Measurements from ENCODE around the gene TTLL5.

Gene TTLL5

DNA sequence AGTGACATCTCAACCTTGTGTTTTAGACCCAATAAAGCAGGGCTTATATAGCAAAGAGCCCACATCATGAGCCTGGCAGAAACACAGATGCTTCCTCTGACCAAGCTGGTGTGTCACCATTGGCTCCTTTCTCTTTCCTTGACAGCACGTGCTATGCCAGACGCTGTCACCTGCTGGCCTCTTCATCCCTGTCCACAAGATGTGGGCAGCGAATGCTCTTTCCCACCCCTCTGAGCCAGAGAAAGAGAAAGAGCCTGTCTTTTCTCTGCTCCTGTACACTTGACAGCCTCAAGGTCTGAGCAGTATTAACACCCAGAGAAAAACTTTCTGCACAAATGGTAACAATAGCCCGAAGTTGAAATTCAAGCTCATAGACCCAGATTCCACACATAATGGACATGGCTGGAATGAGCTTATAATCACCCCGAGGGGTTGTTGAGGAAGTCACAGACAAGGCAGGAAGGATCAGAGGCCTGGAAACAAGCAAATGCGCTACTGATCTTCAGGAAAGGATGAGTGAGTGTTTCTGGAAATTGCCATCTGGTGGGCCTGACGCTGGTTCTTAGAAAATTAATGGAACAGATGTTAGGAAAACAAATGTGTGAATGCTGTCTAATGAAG is 311.9 kb downstream of the TTLL5 start:
- DNase-seq = no peak

DNA sequence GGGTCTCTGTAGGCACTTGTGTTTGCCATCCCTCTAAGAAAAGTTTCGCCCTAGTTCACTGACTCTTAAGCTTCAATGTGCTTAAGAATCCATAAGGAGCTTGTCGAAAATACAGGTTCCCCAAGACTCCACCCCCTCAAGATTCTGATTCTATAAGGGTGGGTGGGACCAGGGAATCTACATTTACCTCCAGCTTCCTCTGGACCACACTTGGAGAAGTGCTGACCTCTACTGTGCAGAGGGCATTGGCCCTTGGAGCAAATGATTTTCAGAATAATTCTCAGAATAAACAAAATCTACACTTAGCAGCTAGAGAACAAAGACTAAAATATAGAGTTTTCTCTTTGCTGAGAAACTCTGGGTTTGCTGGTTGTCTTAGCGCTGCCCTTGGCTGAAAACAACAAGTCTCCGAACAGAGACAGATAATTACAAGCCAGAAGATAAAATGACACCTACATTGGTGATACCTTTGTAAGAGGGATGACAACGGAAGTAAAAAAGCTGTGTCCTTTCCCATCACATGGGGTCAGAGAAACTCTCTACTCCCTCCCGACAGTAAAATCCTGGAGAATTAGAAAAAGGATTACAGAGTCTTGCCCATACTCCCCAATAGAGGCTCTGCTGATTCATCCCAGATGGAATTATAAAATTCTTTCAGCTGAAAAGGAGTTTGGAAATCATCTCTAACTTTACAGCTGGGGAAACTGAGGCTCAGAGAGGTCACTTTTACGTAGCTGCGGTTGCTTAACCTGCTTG is 316.0 kb downstream of the TTLL5 start:
- DNase-seq = no peak

DNA sequence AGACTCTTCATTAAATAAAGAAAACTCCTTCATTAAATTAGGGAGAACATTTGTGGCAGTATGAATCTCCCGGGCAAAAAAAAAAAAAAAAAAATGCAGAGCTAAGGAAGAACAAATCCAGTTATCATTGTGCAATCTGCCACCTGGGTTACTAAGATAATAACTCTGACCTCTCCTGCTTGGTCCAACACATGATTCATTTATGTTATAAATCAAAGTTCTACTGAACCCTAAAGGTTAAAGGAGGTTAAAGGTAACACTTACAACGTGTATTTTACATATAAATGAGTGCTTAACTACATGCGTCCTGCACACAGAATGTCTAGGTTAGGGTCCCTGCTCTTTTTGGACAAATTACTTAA is 316.5 kb downstream of the TTLL5 start:
- DNase-seq = no peak

DNA sequence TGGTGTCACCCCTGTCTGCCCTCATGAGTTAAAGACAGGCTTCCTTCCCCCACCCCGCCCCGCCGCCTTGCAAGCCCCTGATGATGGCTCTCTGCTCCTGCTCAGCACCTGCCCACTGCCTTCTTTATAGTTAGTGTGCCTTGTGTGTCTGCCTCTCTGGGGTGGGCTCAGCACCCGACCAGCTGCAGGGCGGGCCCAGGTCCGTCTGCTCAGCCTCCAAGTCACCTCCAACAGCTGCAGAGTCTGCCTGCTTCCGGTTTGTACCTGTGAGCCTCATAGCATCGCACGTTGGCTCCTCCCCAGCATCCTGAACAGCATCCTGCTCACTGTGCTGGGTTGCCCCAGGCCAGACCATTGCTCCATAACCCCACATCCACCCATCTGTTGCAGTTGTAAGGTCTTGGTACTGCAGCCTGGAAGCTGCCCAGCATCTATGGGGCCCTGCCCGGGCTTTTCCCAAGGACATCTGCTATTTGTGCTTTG is 317.2 kb downstream of the TTLL5 start:
- DNase-seq = no peak

DNA sequence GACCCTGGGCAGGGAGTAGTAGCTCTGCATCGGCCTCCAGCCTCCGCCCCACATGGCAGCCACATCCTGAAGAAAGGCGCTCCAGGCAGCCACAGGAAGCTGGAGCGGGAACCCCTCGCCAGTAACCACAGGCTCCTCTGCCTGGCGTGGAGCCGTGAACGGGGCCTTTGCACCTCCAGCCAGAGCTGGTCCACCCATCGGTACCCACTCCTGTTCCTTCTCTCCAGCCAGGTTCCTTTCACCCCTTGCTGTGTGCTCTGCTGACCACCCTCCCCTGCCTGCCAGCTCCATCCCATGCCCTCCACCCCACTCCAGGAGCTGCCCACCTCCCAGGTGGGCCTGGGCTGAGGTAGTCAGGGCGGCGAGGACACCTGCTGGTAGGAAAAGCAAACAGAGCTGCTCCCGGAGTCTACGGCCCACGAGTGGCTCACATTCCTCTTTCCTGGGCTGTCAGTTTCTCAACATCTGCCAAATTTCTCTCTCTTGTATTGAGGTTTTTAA is 318.1 kb downstream of the TTLL5 start:
- no peak for DNase-seq

DNA sequence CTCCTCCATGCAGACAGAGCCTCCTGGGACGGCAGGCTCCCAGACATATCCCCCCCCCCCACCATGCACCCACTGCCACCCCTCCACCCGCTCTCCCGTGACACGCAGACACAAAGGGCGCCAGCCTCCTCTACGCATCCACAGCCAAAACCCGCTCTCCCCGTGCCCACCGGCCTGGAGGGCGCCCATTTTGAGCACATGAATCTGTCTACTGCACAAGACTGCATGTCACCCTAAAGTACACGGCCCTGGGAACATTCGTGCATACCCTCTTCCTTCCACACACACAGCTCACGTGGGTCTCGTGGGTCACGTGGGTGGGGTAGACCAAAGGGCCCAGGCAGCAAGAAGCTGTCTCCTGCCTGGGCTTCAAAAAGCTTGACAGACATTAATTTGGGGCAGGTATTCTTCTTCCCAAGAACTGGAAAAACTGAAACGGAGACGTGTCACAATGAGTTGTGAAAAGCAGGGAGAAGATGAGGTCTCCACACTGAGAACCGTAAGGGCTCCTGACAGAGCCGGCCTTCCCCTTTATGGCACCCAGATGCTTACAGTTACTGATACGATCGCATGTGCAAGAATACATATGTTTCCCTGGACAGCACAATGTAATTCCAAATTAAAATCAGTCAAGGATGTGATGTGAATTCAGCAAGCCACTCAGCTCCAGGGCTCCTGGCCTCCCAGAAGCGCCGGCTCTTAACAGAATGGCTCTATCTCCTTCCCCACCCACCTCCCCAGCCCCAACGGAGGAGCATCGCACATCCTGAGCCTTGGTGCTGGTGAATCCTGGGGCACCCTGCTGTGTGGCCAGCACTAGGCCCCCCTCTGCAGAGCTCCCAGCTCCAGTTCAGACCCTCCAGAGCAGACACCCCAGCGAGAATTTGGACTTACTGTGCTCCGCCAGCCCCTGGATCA is 318.9 kb downstream of the TTLL5 start:
- no peak for DNase-seq

DNA sequence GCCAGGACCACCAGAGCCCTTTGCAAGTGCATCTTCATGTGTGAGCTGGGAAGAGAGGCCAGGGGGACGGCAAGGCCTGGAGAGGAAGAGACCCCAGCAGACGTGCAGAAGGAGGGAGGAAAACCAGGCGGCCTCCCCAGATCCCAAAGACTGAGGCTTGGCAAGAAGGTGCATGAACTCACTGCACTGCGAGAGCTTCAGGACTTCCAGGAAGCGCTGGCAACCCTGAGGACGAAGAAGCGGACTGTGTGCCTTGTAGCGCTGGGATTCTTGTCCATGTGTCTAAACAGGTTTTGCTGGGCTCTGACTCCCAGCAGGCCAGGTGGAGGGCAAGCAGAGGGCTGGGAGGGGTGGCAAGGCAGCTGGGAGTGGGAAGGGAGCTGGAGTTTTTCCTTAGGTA is 319.8 kb downstream of the TTLL5 start:
- no peak for DNase-seq

DNA sequence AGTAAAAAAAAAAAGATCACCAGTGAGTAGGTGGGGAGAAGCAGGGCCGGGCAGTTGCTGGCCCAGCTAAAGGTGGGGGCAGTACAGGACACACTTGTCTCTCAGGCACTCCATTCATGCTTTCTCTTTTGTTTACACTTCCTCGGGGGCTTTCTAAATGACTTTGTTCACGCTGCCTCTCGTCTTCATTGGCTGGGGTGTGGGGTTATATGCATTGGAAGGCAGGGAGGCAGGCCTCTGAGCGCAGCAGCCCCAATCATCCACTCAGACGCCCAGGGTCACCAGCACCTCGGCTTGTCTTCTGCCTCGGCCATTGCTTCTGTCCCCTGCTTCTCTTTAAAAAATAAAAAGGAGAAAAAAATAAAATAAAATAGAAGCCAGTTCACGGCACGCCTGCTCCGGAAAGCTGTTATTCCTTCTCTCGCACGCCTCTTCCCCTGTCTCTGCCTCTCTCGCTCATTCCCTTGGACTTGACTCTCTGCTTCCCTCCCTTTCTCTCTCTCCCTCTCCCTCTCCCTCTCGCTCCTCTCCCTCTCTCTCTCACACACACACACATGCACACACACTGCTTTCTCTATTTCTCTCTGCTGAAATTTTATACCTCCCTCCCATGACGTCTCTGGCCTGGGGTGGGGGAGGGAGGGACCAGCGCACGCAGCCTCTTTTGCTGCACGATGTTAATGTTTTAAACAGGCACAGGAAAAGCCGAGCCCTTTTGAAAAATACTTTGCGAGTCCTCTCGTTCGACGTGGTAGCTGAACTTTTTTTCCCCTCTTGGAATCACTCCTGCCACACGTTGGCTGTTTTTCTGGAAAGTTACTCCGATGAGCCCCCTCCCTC is 320.6 kb downstream of the TTLL5 start, which contains the start of gene TGFB3:
TSS of gene TGFB3 (minus strand) at position 570 of the 840 bp plus-strand sequence. CDS start 1,102 bp downstream, outside the sequence.
- DNase-seq = peak; percentile 42

DNA sequence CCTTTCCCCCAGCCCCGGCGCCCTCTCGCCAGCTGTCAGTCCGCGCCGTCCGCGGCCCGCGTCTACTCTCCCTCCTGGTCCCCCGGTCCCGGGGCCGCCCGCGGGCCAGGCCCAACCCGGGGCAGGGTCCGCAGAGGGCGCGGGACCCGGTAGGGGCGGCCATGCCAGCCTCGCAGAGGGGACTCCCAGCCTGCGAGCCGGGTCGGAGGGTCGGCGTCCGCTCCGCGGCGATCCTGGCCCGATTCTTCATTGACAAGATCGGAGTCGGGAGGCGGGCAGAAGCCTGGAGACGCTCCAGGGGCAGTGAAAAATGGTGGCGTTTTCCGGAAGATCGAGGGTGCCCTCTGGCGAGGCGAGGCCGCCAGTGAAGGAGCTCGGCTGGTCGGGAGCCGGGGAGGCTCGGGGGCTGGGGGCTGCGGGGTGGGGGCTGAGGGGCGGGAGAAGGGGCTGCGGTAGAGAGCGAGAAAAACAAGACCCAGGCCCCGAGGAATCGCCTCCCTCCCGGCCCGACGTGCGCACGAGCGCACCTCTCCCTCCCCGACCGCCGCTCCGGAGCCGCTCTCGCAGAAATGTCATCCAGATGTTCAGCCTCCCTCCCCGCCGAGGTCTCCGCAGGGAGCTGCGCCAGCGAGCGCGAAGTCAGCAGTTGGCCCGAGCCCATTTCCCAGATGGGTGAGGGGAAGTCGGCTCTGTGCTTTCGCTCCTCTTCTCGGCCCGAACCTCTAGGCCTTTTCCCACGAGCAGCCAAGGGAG is 321.4 kb downstream of the TTLL5 start:
- DNase-seq = peak; percentile 73

DNA sequence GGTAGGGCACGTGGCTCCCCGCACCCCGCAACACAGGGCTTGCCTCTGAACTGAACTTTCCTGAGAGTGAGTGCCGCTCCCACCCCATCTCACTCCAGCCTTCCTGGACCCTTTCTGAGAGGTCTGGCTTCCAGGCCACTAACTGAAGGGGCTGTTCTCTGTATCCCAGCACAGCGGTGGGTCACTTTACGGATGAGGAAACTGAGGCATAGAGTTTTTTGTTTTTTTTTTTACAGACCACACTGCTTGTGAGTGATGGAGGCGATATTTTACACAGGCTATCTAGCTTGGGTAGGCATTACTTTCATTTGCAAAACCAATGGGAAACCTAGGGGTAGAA is 321.9 kb downstream of the TTLL5 start:
- no peak for DNase-seq

DNA sequence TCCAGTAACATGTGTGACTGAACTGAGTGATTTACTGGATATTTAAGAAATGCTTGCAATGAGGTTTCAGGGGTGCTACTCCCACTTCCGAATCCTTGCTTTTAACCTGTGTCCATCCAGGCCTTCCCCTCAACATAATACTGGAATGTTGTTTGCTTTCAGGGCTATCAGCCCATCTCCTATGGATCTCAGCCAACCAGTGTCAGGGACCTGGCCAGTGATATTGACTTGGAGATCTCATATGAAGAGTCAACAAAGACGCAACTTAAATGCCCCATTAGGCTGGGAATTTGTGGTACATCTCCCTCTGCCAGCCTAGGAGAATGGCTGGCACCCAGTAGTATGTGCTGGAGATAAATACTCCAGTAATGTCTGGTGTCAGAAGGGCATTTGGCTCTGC is 323.6 kb downstream of the TTLL5 start:
- no peak for DNase-seq

DNA sequence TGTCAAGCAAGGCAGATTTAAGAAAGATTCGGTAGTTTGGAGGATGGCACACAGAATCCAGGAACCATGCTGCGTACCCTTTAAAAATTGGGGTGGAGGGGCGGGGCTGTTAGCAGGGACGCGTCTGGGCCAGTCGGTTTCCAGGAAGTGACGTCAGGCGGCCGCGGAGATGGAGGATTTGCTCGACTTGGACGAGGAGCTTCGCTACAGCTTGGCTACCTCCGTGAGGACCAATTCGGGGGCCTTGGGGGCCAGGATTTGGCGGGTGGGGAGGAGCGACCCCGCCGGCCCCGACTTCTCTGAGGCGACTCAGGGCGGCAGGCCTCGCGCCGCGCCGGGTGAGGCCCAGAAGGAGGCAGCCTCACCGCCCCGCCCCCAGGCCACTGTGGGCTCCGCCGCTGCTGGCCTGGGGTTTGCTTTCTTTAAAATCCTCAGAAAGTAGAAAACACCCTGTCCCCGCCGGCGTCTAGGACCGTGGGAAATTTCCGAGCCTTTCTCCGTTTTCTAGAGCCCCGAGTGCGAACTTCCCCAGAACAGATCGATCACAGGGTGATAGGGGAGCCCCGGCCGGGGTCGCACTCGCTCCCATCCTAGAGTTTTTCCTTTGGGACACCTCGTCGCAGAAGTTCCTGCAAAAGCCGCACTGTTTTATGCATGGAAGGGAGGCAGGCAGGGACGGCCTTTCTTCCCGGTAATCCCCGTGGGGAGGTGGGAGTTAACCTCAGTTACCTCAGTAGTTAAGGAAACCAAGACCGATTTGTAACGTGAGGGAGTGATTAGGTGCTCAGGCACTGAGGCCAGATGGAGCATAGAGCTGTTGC is 324.8 kb downstream of the TTLL5 start, which contains the start of gene IFT43:
TSS of gene IFT43 (plus strand) at position 146 of the 821 bp plus-strand sequence. CDS start at position 170, 24 bp downstream.
- DNase-seq = peak; percentile 83

DNA sequence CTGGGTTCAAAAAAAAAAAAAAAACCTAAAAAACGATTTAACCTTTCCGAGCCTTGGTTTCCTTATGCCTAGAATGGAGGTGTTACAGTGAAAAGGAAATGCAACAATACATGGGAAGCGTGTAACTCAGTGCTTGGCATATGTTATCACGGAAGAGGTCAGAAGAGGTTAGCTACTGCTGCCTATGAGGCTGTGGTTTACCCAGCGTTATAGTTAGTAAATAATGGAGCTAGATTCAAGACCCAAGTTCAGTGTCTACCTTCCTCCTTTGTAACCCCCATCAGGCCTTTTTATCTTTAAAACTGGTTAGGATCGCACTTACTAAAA is 325.4 kb downstream of the TTLL5 start:
- DNase-seq = no peak

DNA sequence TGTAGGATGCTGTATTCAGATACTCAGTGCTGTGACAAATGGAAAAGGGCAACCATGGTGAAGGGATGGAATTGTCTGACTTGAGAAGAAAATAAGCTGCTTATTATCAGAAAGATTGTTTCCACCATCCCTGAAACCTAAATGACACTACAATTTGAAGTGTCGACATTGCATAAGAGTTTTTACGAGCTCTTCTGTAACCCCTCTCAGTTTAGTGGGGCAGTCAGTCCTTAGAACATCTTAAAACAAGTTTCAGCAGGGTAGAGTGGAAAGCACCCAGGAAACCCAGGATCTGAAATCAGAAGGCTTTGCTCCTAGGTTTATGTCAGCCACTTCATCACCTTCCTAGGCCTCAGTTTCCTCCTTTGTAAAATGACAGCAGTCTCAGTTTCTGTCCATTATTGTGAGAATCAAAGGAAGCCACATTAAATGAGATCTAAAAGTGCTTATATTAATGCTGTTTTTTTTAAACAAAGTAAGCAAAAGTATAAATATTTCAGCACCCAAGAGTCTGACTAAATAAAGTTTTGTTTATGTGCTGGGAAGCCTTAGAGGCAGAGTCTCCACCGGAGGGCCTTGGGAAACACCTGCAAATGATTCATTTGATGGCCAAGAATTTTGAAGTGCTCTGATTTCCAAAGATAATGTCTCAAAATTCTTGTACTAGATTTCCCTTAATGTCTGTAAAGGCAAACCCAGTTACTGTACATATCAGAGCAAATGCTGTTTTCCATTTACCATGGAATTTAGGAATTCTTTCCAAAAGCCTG is 326.3 kb downstream of the TTLL5 start:
- no peak for DNase-seq

DNA sequence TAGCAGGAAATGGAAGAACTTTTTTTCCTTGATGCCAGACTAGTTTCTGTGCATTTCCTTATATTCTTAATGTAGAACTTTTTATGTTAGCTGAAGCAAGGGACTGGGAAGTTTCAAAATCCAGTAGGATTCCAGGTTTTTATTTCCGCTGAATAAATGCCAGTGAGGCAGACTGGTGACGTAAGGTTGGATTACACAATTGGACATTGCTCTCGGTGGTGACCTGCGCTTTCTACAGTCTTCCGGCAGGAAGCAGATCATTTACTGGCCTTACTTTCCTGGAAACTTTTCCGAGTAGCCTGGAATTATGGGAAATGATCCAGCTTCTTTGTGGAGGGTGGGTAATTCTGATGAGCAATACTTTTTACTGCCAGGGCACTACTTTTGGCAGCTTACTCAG is 328.1 kb downstream of the TTLL5 start:
- DNase-seq = no peak

DNA sequence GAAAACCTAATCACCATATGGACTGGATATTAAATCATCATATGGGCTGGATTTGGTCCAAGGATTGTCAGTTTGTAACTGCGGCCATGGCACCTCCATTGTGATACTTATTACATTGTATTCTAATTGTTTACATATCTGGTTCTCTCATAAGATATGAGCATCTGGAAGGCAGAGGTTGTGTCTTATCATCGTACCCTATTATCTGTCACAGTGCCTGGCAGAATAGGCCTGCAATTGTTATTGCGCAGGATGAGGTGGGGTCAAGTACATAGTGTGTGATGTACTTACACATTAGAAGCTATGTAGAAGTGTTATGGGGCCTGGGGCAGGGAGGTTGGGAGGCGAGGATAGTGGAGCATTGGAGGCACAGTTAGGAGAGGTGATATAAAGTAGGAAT is 329.3 kb downstream of the TTLL5 start:
- no peak for DNase-seq

DNA sequence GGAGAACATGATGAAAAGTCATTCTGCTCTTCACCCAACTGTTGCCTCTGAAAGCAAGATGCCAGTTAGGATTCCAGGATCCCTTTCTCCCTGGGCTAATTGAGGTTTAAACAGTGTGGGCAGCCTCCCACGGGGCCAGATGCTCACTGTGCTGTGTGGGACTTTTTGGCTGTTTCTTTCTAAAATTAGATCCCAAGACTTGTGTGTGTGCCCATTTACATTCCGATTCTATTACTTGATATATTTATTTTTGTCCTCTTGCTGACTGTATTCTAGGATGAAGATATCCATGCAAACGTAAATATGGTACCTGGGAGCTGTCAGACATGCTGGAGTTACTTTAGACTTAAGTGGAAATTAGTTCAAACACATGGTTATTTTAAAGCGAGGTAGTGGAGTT is 330.7 kb downstream of the TTLL5 start:
- no peak for DNase-seq

DNA sequence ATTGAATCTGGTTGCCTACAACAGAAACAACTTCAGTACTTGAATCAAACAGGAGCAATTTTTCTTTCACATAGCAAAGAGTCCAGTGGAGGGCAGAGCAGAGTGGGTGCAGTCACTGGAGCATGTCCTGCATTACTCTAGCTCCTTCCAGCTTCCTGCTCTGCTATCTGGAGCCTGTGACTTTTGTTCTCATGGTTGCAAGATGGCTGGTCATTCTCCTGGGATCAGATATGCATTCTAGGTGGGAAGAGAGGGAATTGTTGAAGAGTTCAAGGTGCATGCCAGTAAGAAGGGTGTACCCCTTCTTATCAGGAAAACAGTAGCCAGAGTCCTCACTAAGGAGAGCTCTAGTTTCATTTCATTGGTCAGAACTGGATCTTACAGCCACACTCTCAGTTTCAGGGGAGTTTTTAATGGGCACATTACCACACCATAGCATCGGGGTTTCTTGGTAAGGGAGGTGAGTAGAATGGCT is 332.6 kb downstream of the TTLL5 start:
- no peak for DNase-seq

DNA sequence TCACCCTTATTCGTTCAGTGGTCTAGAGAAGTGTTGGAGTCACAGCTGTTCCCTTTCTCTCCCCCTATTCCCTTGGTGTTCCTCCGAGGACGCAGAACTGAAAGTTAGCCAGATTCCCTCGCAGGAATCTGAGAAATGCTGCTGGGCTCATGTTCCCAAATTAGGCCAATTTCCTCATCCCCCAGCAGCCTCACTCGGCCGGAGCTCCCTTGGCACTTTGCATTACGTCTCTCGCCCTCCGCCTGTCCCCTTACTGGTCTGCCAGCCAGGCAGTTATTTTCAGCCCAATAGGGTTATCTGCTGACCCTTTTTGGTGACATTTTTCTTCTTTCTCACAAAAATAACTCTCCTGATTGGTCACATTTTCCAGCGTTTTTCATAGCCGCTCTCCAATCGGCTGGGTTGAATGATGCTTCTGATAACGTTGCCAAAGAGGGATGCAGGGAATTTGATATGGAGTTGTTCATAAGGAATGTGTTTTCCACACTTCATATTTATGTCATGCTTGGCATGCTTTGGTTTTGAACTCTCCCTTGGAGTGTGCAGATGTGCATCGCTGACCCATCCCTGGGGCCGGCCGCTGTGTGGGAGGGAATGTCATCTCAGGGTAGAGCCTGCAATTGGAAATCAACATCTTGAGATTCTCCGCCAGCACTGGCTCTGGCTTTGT is 334.5 kb downstream of the TTLL5 start:
- no peak for DNase-seq

Data from activated effector memory CD4-positive, alpha-beta T cell treated with Interleukin-2 at 50 U/mL for 16 hours (primary cell).